ENCODE data around the gene TAOK3.

- TF ChIP-seq CTCF (IDR thresholded peaks at IDR 0.05) (no peak), POLR2A (IDR thresholded peaks at IDR 0.05) (no peak)
Observed at GRCh38 chr12:118391836-118392235, 19.1 kb upstream of the TAOK3 start.
